ENCODE data around the gene ATP6V1G3.
"Not testable (repeated sequence)": the region's sequence is repeated elsewhere in the genome, so short reads cannot be mapped to it uniquely, and the experiment has no call there.

Gene ATP6V1G3

DNA sequence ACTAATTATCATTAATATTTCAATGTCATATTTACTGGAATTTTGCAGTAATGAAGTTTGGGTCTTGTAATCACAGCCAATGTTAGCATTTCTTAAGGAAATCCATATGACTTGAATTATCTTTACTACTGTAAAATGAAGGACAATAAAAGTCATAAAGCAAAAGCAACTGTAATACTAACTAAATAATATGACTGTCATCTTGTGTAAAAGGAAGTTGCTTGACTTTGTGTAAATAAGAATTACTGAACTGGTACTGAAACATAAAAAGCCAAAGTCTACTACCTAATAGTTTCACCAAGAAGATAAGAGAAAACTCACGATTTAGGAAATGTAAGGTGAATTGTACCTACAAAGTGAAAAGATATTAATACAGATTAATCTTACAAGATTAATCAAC is 57.5 kb downstream of the ATP6V1G3 start:
- no peak overlapping the region for H3K4me3 ChIP-seq (ENCODE audit: low read depth, low read length)
- no peak for TF ChIP-seq CTCF (IDR thresholded peaks at IDR 0.05; ENCODE audit: borderline replicate concordance, insufficient read depth, low read depth, low read length)

GRCh38 chr1:198481661-198482060 is 58.8 kb downstream of the ATP6V1G3 start:
- TF ChIP-seq CTCF (IDR thresholded peaks at IDR 0.05; ENCODE audit: borderline replicate concordance, insufficient read depth, low read depth, low read length) = no peak
- H3K4me3 ChIP-seq (ENCODE audit: low read depth, low read length) = no peak overlapping the region

DNA sequence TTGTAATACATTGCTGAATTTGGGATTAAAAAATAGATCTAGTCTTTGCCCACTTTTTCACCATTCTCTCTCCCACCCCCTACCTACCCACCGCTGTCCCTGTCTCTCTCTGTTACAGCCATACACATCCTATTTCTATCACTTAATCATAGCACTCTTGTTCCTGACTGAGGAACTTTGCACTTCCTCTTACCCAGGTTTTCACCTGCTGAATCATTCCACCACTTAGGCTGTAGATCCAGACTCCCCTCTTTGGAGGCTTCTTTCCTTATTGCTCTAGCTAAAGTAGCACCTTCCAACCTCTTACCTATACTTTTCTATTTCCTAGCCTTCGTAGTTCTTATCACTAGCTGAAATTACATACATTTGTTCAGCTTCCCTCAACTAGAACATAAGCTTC is 59.6 kb downstream of the ATP6V1G3 start:
- no peak overlapping the region for H3K4me3 ChIP-seq (ENCODE audit: low read depth, low read length)
- no peak for TF ChIP-seq CTCF (IDR thresholded peaks at IDR 0.05; ENCODE audit: borderline replicate concordance, insufficient read depth, low read depth, low read length)

DNA sequence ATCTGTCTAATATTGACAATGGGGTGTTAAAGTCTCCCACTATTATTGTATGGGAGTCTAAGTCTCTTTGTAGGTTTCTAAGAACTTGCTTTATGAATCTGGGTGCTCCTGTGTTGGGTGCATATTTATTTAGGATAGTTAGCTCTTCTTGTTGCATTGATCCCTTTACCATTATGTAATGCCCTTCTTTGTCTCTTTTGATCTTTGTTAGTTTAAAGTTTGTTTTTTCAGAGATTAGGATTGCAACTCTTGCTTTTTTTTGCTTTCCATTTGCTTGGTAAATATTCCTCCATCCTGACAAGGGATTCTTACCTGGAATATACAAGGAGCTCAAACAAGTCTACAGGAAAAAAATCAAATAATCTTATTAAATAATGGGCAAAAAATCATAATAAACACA is 63.1 kb downstream of the ATP6V1G3 start:
- not testable (repeated sequence) for H3K4me3 ChIP-seq (ENCODE audit: low read depth, low read length)

Measured in GM12875 (cell line).